Subcutaneous abdominal adipose tissue (tissue), 5 donors: ENCODE results near the gene TAL1.

Experiments used
- H3K27ac ChIP-seq: one replicate; pipeline ENCODE4 v1.7.0; 2013; ENCODE audit warnings: low read depth, mild to moderate bottlenecking, inconsistent platforms, low read length, moderate library complexity
- H3K27me3 ChIP-seq, 5 donors: one replicate each; pipeline ENCODE4 v1.7.0; 2013; ENCODE audit warnings: low read length in 5 of 5, inconsistent platforms in 1 of 5; ENCODE audit not compliant: control insufficient read depth in 5 of 5, insufficient read depth in 4 of 5
- H3K36me3 ChIP-seq, 5 donors: one replicate each; pipeline ENCODE4 v1.7.0; 2013; ENCODE audit warnings: low read length in 5 of 5; ENCODE audit not compliant: control insufficient read depth in 5 of 5, insufficient read depth in 5 of 5
- H3K4me1 ChIP-seq, 5 donors: one replicate each; pipeline ENCODE4 v1.7.0; 2013; ENCODE audit warnings: low read length in 5 of 5, mild to moderate bottlenecking in 3 of 5, moderate library complexity in 1 of 5; ENCODE audit not compliant: control insufficient read depth in 5 of 5, insufficient read depth in 5 of 5
- H3K4me3 ChIP-seq, 5 donors: one replicate each; pipeline ENCODE4 v1.7.0; 2013; ENCODE audit warnings: low read length in 5 of 5, low read depth in 1 of 5
- H3K9ac ChIP-seq, 5 donors: one replicate each; pipeline ENCODE4 v1.7.0; 2013; ENCODE audit warnings: low read length in 5 of 5, mild to moderate bottlenecking in 4 of 5, moderate library complexity in 3 of 5
- H3K9me3 ChIP-seq, 5 donors: one replicate each; pipeline ENCODE4 v1.7.0; 2013; ENCODE audit warnings: low read length in 5 of 5; ENCODE audit not compliant: control insufficient read depth in 5 of 5
- donor health status: healthy.
- donor health status: healthy.
- donor health status: healthy.
- donor health status: healthy.
- donor health status: healthy.

TAL1 gene

DNA sequence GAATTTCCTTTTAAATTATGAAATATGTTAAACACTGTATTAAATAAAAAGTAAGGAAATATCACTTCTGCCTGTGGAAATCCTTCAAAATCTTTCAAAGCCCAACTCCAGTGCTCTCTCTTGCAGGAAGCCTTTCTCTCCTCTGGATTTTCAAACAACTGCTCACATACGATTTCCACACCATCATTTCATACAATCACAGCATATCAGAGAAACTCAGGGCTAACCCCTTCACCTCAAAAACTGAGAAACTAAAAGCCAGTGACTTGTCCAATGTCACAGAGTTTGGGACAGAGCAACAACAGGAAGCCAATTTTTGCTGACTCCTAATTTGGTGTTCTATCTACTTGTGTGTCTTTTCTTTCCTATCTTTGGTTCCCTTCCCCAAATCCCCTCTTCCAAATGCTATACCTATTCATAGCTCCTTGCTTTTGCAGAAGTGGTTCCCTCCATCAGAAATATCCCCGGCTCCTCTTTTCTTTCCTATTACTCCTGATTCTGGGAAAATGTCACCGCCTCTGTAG, 12.4 kb upstream of the TAL1 start:
- H3K27ac ChIP-seq = no peak overlapping the region
- no peaks in the 10 kb centered on the region for H3K36me3 ChIP-seq
- H3K4me3 ChIP-seq = no peak overlapping the region
- no peaks in the 10 kb centered on the region for H3K9me3 ChIP-seq
- peaks cover 0 to 11% (median 0%) of the 10 kb centered on the region in 5 donors for H3K4me1 ChIP-seq
- peaks cover 3 to 12% (median 5%) of the 10 kb centered on the region in 5 donors for H3K27me3 ChIP-seq
- H3K9ac ChIP-seq = no peak overlapping the region

DNA sequence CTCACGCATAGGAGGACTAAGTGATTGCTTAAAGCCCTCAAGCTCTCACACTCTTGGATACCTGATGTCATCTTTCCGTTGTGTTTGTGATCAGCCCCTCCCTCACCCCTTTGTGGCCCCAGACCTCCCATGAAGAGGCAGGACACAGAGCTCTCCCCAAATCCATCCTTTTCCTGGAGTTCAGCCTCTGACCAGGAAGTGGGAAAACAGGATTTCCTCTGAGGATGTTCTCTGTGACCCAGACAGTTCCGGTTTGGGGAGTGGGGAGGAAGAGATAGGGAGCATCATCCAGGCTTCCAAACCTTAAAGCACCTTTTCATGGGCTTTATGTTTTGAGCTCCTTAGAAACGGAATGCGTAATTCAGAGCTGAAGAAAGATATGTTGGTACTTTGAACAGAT, 11.9 kb upstream of the TAL1 start:
- Histone ChIP-seq H3K9me3 (no peaks in the 10 kb centered on the region), H3K4me1 (peaks cover 0 to 11% (median 0%) of the 10 kb centered on the region in 5 donors), H3K27ac (no peak overlapping the region), H3K9ac (no peak overlapping the region), H3K27me3 (peaks cover 3 to 17% (median 5%) of the 10 kb centered on the region in 5 donors), H3K4me3 (no peak overlapping the region), H3K36me3 (no peaks in the 10 kb centered on the region)

GRCh38 chr1:47241114-47242113, 9.4 kb upstream of the TAL1 start:
- no peak overlapping the region for H3K9ac ChIP-seq
- H3K36me3 ChIP-seq = no peaks in the 10 kb centered on the region
- H3K4me1 ChIP-seq = peaks cover 0 to 14% (median 6%) of the 10 kb centered on the region in 5 donors
- no peak overlapping the region for H3K27ac ChIP-seq
- H3K27me3 ChIP-seq = peaks cover 3 to 17% (median 5%) of the 10 kb centered on the region in 5 donors
- no peak overlapping the region for H3K4me3 ChIP-seq
- H3K9me3 ChIP-seq = no peaks in the 10 kb centered on the region

GRCh38 chr1:47238935-47239592, 7.0 kb upstream of the TAL1 start:
- Histone ChIP-seq H3K4me3 (no peak overlapping the region), H3K4me1 (peaks cover 0 to 26% (median 17%) of the 10 kb centered on the region in 5 donors), H3K27ac (no peak overlapping the region), H3K36me3 (no peaks in the 10 kb centered on the region), H3K9me3 (no peaks in the 10 kb centered on the region), H3K27me3 (peaks cover 3 to 19% (median 7%) of the 10 kb centered on the region in 5 donors), H3K9ac (no peak overlapping the region)

- no peaks in the 10 kb centered on the region for H3K9me3 ChIP-seq
- H3K27ac ChIP-seq = no peak overlapping the region
- H3K27me3 ChIP-seq = peaks cover 19 to 37% (median 27%) of the 10 kb centered on the region in 5 donors
- peaks cover 0 to 34% (median 23%) of the 10 kb centered on the region in 5 donors for H3K4me1 ChIP-seq
- H3K36me3 ChIP-seq = no peaks in the 10 kb centered on the region
- no peak overlapping the region for H3K4me3 ChIP-seq
- H3K9ac ChIP-seq = peak overlapping the region in 1 of 5 donors; percentile 7
Observed at GRCh38 chr1:47235806-47236205, 3.8 kb upstream of the TAL1 start.

DNA sequence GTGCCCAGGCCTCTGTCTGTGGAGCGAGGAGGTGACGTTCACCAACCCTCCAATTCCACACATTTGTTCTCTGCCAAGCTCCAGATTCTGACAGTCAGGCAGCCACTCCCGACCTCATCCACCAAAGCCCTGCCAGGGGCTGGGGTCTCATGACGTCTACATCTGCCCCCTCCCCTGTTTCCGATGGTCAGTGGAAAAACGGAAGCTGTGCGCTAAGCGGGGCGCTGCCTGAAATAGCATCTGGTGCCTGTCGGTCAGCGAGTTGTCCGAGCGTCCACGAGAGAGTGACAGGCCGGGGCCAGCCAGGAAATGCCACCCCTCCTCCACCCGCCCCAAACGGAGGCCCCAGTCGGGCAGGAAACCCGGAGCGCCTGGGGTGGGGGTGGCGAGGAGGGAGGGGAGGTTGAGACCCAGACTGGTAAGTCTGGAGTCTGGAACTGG, 3.2 kb upstream of the TAL1 start:
- Histone ChIP-seq H3K9me3 (no peaks in the 10 kb centered on the region), H3K9ac (peak overlapping the region in 1 of 5 donors; percentile 53), H3K4me1 (peaks cover 0 to 35% (median 25%) of the 10 kb centered on the region in 5 donors), H3K36me3 (no peaks in the 10 kb centered on the region), H3K4me3 (peak overlapping the region in 1 of 5 donors; percentile 26), H3K27ac (no peak overlapping the region), H3K27me3 (peaks cover 25 to 42% (median 32%) of the 10 kb centered on the region in 5 donors)

DNA sequence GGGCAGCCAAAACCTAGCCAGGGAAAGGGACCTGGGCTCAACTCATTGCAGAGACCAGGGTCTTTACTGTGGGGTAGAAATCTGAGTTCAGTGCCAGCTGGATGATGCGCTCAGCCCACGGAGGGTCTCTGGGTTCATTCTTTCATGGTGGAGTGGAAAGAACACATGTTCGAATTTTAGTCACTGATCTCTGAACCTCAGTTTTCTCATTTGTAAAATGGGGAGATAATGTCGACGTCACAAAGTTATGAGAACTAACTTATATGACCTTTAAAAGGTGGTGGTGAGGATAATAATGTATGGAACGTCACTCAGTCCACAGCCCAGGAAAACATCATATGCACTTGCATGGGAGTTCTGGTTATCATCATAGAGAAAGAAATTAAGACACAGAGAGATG, 1.2 kb upstream of the TAL1 start:
- H3K4me3 ChIP-seq = no peak overlapping the region
- H3K4me1 ChIP-seq = peaks cover 0 to 51% (median 29%) of the 10 kb centered on the region in 5 donors
- no peaks in the 10 kb centered on the region for H3K9me3 ChIP-seq
- no peak overlapping the region for H3K9ac ChIP-seq
- H3K27ac ChIP-seq = no peak overlapping the region
- no peaks in the 10 kb centered on the region for H3K36me3 ChIP-seq
- H3K27me3 ChIP-seq = peaks cover 39 to 53% (median 48%) of the 10 kb centered on the region in 5 donors

GRCh38 chr1:47231301-47232186, 481 bp downstream of the TAL1 start:
- Histone ChIP-seq H3K9ac (peak overlapping the region in 4 of 5 donors; percentile 44 to 95 (median 76)), H3K27me3 (peaks cover 51 to 69% (median 64%) of the 10 kb centered on the region in 5 donors), H3K4me3 (peak overlapping the region; percentile 61 to 93 (median 74)), H3K9me3 (no peaks in the 10 kb centered on the region), H3K4me1 (peaks cover 0 to 59% (median 29%) of the 10 kb centered on the region in 5 donors), H3K27ac (peak overlapping the region; percentile 73), H3K36me3 (no peaks in the 10 kb centered on the region)

- H3K27me3 ChIP-seq = peaks cover 51 to 76% (median 70%) of the 10 kb centered on the region in 5 donors
- H3K9ac ChIP-seq = peak overlapping the region in 4 of 5 donors; percentile 39 to 82 (median 70)
- no peaks in the 10 kb centered on the region for H3K9me3 ChIP-seq
- H3K4me1 ChIP-seq = peaks cover 0 to 63% (median 32%) of the 10 kb centered on the region in 5 donors
- peak overlapping the region; percentile 73 for H3K27ac ChIP-seq
- peak overlapping the region; percentile 19 to 93 (median 71) for H3K4me3 ChIP-seq
- H3K36me3 ChIP-seq = no peaks in the 10 kb centered on the region
Observed at GRCh38 chr1:47230692-47231300, 1.2 kb downstream of the TAL1 start.
